Fibroblast of the aortic adventitia (primary cell): Measurements from ENCODE around the gene SEMA3G. TPM values are rescaled to one million over a fixed set of nuclear protein-coding genes. Genes with fewer than 3 reads are reported as not detected.

Experiments used
- DNase-seq: peaks from one replicate; pipeline ENCODE4 v3.0.0-alpha.2; 2010; ENCODE audit warnings: low read depth
- H3K4me3 ChIP-seq: 2 replicates; pipeline ENCODE4 v1.5.1; 2011; ENCODE audit warnings: low read depth, mild to moderate bottlenecking, control low read depth, low read length, moderate library complexity
- total RNA-seq: library from RNA; depleted of rRNA; stranded (reverse); fragments of >200 nt; gene quantifications from 2 replicates; pipeline ENCODE4 v1.2.3, GENCODE V29; 2012; ENCODE audit warnings: low replicate concordance
- TF ChIP-seq, protein P1 (sequence below): IDR thresholded peaks from 2 replicates; pipeline ENCODE4 v1.5.1; 2011; ENCODE audit warnings: mild to moderate bottlenecking, low read length, control low read depth, inconsistent platforms; ENCODE audit not compliant: insufficient read depth

The SEMA3G gene
- total RNA-seq, 1 donor: not detected

DNA sequence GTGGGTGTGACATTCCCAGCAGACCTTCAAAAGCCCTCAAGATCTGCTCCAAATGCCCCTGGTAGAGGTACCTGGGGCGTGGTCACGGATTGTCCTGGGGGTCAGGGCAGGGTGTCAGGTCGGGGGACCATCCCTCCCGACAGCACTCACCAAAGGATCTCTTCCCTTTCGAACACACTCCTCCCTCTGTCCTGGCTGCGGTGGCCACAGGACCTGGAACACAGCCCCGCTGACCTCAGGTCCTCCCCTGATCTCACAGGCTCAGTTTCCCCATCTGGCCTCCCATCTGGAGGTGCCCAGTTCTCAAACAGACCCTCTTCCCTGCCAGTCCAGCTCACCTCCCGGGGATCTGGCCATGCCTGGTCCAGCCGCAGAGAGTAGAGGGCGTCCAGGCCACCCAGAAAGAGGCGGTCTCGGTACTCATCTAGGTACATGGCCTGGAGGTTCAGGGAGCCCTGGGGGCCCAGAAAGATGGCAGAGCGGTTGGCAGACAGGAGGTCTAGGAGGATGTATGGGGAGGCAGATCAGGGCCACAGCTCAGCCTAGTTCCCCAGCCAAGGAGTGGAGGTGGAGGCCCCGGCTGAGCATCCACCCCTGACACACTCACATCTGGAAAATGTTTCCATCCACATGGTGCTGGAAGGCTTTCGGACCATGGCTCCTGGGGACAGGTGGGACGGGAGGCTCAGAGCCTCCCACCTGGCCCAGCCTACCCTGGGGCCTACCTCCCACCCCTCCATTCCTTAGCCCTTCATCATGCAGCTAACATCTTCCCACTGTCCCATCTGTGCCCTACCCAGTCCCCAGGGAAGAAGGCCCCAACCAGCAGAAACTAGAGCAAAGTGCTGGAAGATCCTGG is 2.3 kb downstream of the SEMA3G start:
- TF ChIP-seq, protein P1, sequence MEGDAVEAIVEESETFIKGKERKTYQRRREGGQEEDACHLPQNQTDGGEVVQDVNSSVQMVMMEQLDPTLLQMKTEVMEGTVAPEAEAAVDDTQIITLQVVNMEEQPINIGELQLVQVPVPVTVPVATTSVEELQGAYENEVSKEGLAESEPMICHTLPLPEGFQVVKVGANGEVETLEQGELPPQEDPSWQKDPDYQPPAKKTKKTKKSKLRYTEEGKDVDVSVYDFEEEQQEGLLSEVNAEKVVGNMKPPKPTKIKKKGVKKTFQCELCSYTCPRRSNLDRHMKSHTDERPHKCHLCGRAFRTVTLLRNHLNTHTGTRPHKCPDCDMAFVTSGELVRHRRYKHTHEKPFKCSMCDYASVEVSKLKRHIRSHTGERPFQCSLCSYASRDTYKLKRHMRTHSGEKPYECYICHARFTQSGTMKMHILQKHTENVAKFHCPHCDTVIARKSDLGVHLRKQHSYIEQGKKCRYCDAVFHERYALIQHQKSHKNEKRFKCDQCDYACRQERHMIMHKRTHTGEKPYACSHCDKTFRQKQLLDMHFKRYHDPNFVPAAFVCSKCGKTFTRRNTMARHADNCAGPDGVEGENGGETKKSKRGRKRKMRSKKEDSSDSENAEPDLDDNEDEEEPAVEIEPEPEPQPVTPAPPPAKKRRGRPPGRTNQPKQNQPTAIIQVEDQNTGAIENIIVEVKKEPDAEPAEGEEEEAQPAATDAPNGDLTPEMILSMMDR: no peak
- no peak overlapping the region for H3K4me3 ChIP-seq
- no peak for DNase-seq

DNA sequence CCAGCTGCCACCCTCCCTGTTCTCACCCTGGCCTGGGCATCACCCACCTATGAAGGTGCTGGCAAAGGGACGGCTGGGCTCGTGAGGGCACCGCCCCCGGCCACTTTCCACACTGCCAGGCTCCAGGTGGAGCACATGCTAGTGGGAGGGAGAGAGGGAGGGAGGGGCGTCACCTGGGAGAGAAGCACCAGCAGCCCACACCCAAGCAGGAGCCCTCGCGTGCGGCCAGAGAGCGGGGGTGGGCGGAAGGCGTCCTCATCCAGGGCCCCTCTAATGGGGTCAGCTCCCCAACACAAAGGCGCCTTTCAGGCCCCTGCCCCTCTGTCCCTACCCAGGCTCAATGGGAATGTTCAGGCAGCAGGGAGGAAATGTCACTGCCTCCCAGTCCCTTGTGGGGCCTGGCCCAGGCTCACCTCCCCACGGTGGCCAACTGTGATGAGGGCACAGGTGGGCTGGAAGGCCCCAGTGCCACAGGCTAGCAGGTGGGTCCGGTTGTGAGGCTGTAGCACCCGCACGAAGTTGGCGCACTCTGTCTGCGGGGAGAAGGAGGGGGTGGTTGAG is 3.1 kb downstream of the SEMA3G start:
- H3K4me3 ChIP-seq: no peak overlapping the region
- DNase-seq: no peak
- TF ChIP-seq, protein P1: no peak

DNA sequence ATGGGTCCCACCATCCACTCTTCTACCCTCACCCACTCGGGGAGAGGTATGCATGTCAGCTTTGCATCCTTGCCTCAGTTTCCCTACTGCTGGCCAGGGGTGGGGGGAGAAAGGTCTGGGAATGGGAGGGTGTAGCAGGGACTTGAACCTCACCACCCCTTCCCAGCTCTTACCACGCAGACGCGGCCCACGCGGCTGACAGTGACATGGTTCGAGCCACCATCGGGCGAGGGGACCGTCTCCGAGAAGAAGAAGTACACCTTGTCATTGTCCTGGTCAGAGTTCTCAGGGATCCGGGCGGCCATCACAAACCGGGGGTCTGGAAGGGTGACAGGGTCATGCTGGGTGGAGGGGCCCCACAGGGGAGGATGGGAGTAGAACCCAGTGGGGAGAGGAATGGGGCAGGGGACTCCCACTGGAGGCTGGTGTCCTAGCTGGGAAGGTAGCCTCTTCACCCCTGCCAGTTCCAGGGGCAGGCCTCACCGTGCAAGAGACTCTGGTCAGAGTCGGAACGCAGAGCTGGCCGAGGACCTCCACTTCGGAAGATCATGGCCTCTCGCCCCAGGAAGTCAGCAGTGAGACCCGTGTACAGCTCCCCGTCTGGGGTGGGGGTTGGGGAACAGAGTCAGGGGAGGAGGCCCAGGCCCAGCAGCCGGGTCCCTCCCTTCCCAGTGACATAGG is 3.7 kb downstream of the SEMA3G start:
- no peak for DNase-seq
- TF ChIP-seq, protein P1: no peak
- no peak overlapping the region for H3K4me3 ChIP-seq

DNA sequence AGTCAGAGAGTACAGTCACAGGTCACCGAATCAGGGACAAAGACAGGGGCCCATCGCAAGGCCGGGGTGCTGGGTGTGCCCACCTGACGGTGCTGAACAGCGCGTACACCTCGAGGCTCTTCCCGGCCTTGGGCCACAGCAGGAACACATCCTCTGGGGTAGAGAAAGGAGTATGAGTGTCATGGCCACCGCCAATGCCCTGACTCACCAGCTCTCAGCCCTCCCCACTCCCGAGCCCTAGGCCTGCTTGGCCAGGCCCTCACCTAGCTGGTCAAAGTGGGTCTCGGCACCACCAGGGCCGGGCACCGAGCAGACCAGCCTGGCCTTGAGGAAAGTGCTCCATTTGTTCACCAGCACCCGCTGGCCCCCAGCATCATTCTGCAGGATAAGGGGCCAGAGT is 4.2 kb downstream of the SEMA3G start:
- TF ChIP-seq, protein P1: no peak
- H3K4me3 ChIP-seq: no peak overlapping the region
- DNase-seq: no peak

DNA sequence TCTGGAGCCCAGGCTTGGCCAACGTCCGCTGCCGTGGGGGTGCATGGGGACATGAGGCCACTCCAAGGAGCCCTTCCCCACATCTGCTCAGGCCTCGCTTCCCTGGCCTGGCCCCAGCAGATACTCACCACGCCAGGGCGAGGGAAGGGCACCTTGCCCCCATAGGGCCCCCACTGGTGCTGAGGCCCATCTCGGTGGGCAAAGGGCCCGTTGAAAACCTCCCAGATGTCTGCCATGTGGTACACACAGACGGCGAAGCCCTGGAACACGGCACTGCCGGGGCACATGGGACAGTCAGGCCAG is 4.7 kb downstream of the SEMA3G start:
- DNase-seq: no peak
- TF ChIP-seq, protein P1: no peak
- H3K4me3 ChIP-seq: no peak overlapping the region

DNA sequence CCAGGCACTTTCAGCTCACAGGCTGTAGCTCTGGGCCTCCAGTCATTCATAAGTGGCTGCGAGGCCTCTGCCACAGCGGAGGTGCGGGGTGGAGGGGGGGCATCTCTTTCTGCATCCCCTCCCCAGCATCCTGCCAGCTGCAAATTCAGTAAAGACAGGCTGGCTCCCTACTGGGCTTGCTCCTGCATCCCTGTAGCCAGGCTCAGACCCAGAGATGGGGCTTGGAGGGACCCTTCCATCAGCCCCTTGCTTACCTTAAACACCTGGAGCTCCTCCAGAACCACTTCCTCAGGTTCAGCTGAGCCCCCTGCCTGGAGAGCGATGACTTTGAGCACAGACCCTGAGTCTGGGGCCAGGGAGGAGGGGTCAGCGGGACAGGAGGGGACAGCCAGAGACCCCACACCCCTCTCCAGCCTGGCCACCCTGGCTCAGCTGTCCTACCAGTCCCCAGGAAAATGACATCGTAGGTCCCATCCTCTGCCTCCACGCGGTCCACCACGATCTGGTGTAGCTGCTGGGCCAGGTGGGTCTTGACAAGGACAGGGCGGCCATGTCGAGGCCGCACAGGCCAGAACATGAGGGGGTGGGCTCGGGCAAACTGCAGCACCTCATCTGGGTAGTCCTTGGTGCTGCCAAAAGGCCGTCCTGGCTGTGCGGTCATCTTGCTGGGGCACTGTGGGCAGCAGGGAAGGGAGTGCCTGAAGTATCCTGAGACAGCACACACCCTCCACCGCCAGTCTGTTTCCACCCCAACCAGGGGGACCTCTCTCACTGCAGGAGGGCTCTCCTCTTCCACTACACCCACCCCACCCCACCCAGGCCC is 5.3 kb downstream of the SEMA3G start:
- H3K4me3 ChIP-seq: no peak overlapping the region
- TF ChIP-seq, protein P1: no peak
- DNase-seq: no peak
